MM.1S (cell line): Measurements from ENCODE around the gene LEMD2.

Experiments
- DNase-seq: peaks from one replicate; pipeline ENCODE4 v3.0.0-alpha.2; 2015
- H2AFZ ChIP-seq: fragments of 300-600 bp; sonication (generic); 2 replicates; pipeline ENCODE4 v1.6.0; 2016; ENCODE audit warnings: antibody characterized with exemption, low read length
- H3F3A ChIP-seq: fragments of 300-600 bp; sonication (generic); 2 replicates; pipeline ENCODE4 v1.6.1; 2016; ENCODE audit warnings: mild to moderate bottlenecking, antibody characterized with exemption, low read length, moderate library complexity, mixed read lengths; ENCODE audit not compliant: insufficient read depth
- H3K27ac ChIP-seq: fragments of 300-600 bp; sonication (generic); 2 replicates; pipeline ENCODE4 v1.5.1; 2016; ENCODE audit warnings: mild to moderate bottlenecking, low read length
- H3K27me3 ChIP-seq: fragments of 300-600 bp; sonication (generic); replicated peaks from 2 replicates; pipeline ENCODE4 v1.6.0; 2016; ENCODE audit warnings: low read length; ENCODE audit not compliant: insufficient read depth
- H3K36me3 ChIP-seq: fragments of 300-600 bp; sonication (generic); replicated peaks from 2 replicates; pipeline ENCODE4 v1.6.1; 2016; ENCODE audit warnings: mild to moderate bottlenecking, low read length, mixed read lengths; ENCODE audit not compliant: insufficient read depth
- H3K4me1 ChIP-seq: fragments of 300-600 bp; sonication (generic); 2 replicates; pipeline ENCODE4 v1.6.1; 2016; ENCODE audit warnings: low read length, mixed read lengths
- H3K4me2 ChIP-seq: fragments of 300-600 bp; sonication (generic); 2 replicates; pipeline ENCODE4 v1.6.0; 2016; ENCODE audit warnings: low read depth, low read length
- H3K4me3 ChIP-seq: fragments of 300-600 bp; sonication (generic); 2 replicates; pipeline ENCODE4 v1.5.1; 2016; ENCODE audit warnings: low read length, mixed read lengths
- H3K79me2 ChIP-seq: fragments of 300-600 bp; sonication (generic); 2 replicates; pipeline ENCODE4 v1.6.1; 2016; ENCODE audit warnings: mixed run types, low read length, mixed read lengths
- H3K9ac ChIP-seq: fragments of 300-600 bp; sonication (generic); 2 replicates; pipeline ENCODE4 v1.6.1; 2016; ENCODE audit warnings: low read length, mixed read lengths
- H3K9me2 ChIP-seq: fragments of 300-600 bp; sonication (generic); replicated peaks from 2 replicates; pipeline ENCODE4 v1.6.1; 2016; ENCODE audit warnings: mild to moderate bottlenecking, low read length, mixed read lengths; ENCODE audit not compliant: insufficient read depth
- H3K9me3 ChIP-seq: fragments of 300-600 bp; sonication (generic); replicated peaks from 2 replicates; pipeline ENCODE4 v1.6.1; 2016; ENCODE audit warnings: mild to moderate bottlenecking, low read length, mixed read lengths; ENCODE audit not compliant: insufficient read depth
- H4K20me1 ChIP-seq: fragments of 300-600 bp; sonication (generic); 2 replicates; pipeline ENCODE4 v1.6.1; 2016; ENCODE audit warnings: mild to moderate bottlenecking, low read length, moderate library complexity, mixed read lengths; ENCODE audit not compliant: insufficient read depth
- CTCF ChIP-seq: fragments of 300-600 bp; sonication (generic); IDR thresholded peaks from 2 replicates; pipeline ENCODE4 v1.5.1; 2016; ENCODE audit warnings: antibody characterized with exemption, low read length, mixed read lengths
- EZH2 ChIP-seq: fragments of 300-600 bp; sonication (generic); optimal IDR thresholded peaks from 2 replicates; pipeline ENCODE3; 2017; ENCODE audit warnings: low read depth, mild to moderate bottlenecking, antibody characterized with exemption, low read length, mixed read lengths
- EZH2phosphoT487 ChIP-seq: fragments of 300-600 bp; sonication (generic); IDR thresholded peaks from 2 replicates; pipeline ENCODE4 v1.6.1; 2018; ENCODE audit warnings: antibody characterized with exemption, low read length

LEMD2 gene

GRCh38 chr6:33738153-33738552 lies 50.8 kb downstream of the LEMD2 start:
- H3K4me3 ChIP-seq, result no peak overlapping the region
- H3K4me1 ChIP-seq, result no peaks in the 10 kb centered on the region
- H3K9me3 ChIP-seq, result no peaks in the 10 kb centered on the region
- peaks cover 11% of the 10 kb centered on the region for H3K27me3 ChIP-seq
- H2AFZ ChIP-seq, result no peak overlapping the region
- TF ChIP-seq EZH2phosphoT487 (no peak), CTCF (no peak), EZH2 (no peak)
- DNase-seq, result no peak
- no peaks in the 10 kb centered on the region for H3F3A ChIP-seq
- H3K9me2 ChIP-seq, result no peaks in the 10 kb centered on the region
- no peaks in the 10 kb centered on the region for H4K20me1 ChIP-seq
- no peak overlapping the region for H3K9ac ChIP-seq
- H3K79me2 ChIP-seq, result no peaks in the 10 kb centered on the region
- no peak overlapping the region for H3K4me2 ChIP-seq
- no peaks in the 10 kb centered on the region for H3K36me3 ChIP-seq
- H3K27ac ChIP-seq, result no peak overlapping the region

GRCh38 chr6:33737267-33738026 lies 51.5 kb downstream of the LEMD2 start:
- H3K4me3 ChIP-seq, result no peak overlapping the region
- no peak overlapping the region for H3K9ac ChIP-seq
- no peaks in the 10 kb centered on the region for H3K9me3 ChIP-seq
- H3K79me2 ChIP-seq, result no peaks in the 10 kb centered on the region
- TF ChIP-seq EZH2 (no peak), EZH2phosphoT487 (no peak), CTCF (no peak)
- H3K4me2 ChIP-seq, result no peak overlapping the region
- H4K20me1 ChIP-seq, result no peaks in the 10 kb centered on the region
- DNase-seq, result no peak
- H3F3A ChIP-seq, result no peaks in the 10 kb centered on the region
- H3K36me3 ChIP-seq, result no peaks in the 10 kb centered on the region
- no peaks in the 10 kb centered on the region for H3K9me2 ChIP-seq
- H3K27ac ChIP-seq, result no peak overlapping the region
- no peak overlapping the region for H2AFZ ChIP-seq
- H3K27me3 ChIP-seq, result peaks cover 4% of the 10 kb centered on the region
- H3K4me1 ChIP-seq, result no peaks in the 10 kb centered on the region

GRCh38 chr6:33735216-33735615 lies 53.7 kb downstream of the LEMD2 start:
- H3K79me2 ChIP-seq, result no peaks in the 10 kb centered on the region
- H3K4me1 ChIP-seq, result no peaks in the 10 kb centered on the region
- no peak overlapping the region for H3K27ac ChIP-seq
- H4K20me1 ChIP-seq, result no peaks in the 10 kb centered on the region
- H3K36me3 ChIP-seq, result no peaks in the 10 kb centered on the region
- H3K9me3 ChIP-seq, result no peaks in the 10 kb centered on the region
- H3K27me3 ChIP-seq, result 0 out of 2 replicates have a peak, but pooled peaks cover 4% of the 10 kb centered on the region
- no peak overlapping the region for H3K9ac ChIP-seq
- H3F3A ChIP-seq, result no peaks in the 10 kb centered on the region
- H2AFZ ChIP-seq, result no peak overlapping the region
- no peak for DNase-seq
- TF ChIP-seq EZH2, result no peak
- TF ChIP-seq EZH2phosphoT487, result no peak
- no peak for TF ChIP-seq CTCF
- no peak overlapping the region for H3K4me2 ChIP-seq
- no peak overlapping the region for H3K4me3 ChIP-seq
- no peaks in the 10 kb centered on the region for H3K9me2 ChIP-seq
